Measurements from ENCODE around the gene EPHA2.

GRCh38 chr1:16168622-16169360, 12.9 kb upstream of the EPHA2 start:
- TF ChIP-seq, protein P1, sequence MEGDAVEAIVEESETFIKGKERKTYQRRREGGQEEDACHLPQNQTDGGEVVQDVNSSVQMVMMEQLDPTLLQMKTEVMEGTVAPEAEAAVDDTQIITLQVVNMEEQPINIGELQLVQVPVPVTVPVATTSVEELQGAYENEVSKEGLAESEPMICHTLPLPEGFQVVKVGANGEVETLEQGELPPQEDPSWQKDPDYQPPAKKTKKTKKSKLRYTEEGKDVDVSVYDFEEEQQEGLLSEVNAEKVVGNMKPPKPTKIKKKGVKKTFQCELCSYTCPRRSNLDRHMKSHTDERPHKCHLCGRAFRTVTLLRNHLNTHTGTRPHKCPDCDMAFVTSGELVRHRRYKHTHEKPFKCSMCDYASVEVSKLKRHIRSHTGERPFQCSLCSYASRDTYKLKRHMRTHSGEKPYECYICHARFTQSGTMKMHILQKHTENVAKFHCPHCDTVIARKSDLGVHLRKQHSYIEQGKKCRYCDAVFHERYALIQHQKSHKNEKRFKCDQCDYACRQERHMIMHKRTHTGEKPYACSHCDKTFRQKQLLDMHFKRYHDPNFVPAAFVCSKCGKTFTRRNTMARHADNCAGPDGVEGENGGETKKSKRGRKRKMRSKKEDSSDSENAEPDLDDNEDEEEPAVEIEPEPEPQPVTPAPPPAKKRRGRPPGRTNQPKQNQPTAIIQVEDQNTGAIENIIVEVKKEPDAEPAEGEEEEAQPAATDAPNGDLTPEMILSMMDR (IDR thresholded peaks at IDR 0.05), result no peak
- no peak for TF ChIP-seq POLR2A (IDR thresholded peaks at IDR 0.05)

All from testis (tissue), 2 donors.